DMS79 treated with DMSO at 0.1 percent for 48 hours (cell line): ENCODE data around the gene TBX2.
"Not testable (repeated sequence)": the region's sequence is repeated elsewhere in the genome, so short reads cannot be mapped to it uniquely, and the experiment has no call there.

Experiments used
- DNase-seq: peaks from one replicate; lab custom pipeline; 2025; lab: John Stamatoyannopoulos, UW

Gene TBX2

GRCh38 chr17:61431594-61432311 is 32.1 kb downstream of the TBX2 start:
- DNase-seq = no peak

- DNase-seq = no peak
Observed at GRCh38 chr17:61436273-61436672, 36.6 kb downstream of the TBX2 start.

GRCh38 chr17:61436995-61437704 is 37.5 kb downstream of the TBX2 start:
- no peak for DNase-seq

GRCh38 chr17:61440697-61441096 is 41.1 kb downstream of the TBX2 start:
- DNase-seq = no peak

GRCh38 chr17:61441507-61441906 is 41.9 kb downstream of the TBX2 start:
- DNase-seq = not testable (repeated sequence)

- DNase-seq = no peak
Observed at GRCh38 chr17:61442136-61442775, 42.6 kb downstream of the TBX2 start.

- no peak for DNase-seq
Observed at GRCh38 chr17:61442878-61443474, 43.3 kb downstream of the TBX2 start.

- no peak for DNase-seq
Observed at GRCh38 chr17:61443475-61443882, 43.8 kb downstream of the TBX2 start.

- no peak for DNase-seq
Observed at GRCh38 chr17:61444075-61444474, 44.4 kb downstream of the TBX2 start.

GRCh38 chr17:61444831-61445230 is 45.2 kb downstream of the TBX2 start:
- DNase-seq = no peak

- DNase-seq = no peak
Observed at GRCh38 chr17:61447358-61447757, 47.7 kb downstream of the TBX2 start.

GRCh38 chr17:61448042-61448441 is 48.4 kb downstream of the TBX2 start:
- no peak for DNase-seq

GRCh38 chr17:61449140-61449539 is 49.5 kb downstream of the TBX2 start:
- DNase-seq = not testable (repeated sequence)

- DNase-seq = no peak
Observed at GRCh38 chr17:61449707-61450640, 50.3 kb downstream of the TBX2 start.

GRCh38 chr17:61450641-61451537 is 51.2 kb downstream of the TBX2 start:
- no peak for DNase-seq

- no peak for DNase-seq
Observed at GRCh38 chr17:61451538-61452300, 52.1 kb downstream of the TBX2 start.

- DNase-seq = no peak
Observed at GRCh38 chr17:61452301-61453290, 53.0 kb downstream of the TBX2 start, which contains the start of gene TBX4. Gene TBX4, plus strand, starts transcription at chr17:61452422. Its CDS starts 4,069 bp downstream, at chr17:61456491.
